Measurements from ENCODE around the gene LBX2. TPM values are rescaled to one million over a fixed set of nuclear protein-coding genes. Genes with fewer than 3 reads are reported as not detected.
A peak's percentile ranks its signal among the peaks of the same experiment; 100 is the strongest.

Gene LBX2
- 1 to 10 TPM in 1 of 4 donors, not detected in 3; 2.9 TPM for total RNA-seq

GRCh38 chr2:74499267-74499939 is at the start of gene LBX2:
Gene LBX2, minus strand, starts transcription at chr2:74499603. Its CDS starts 66 bp downstream, at chr2:74499537.
- peaks cover 0 to 15% of the 10 kb centered on the region in 2 donors for H3K4me1 ChIP-seq
- no peak within 1 kb of the TSS for H3K4me3 ChIP-seq
- no peaks in the 10 kb centered on the region for H3K36me3 ChIP-seq
- no peak for DNase-seq
- H3K9me3 ChIP-seq = no peaks in the 10 kb centered on the region
- intact Hi-C loops (cut with DNase I; ENCODE audit: low total_unique reads) = no loop called here
- TF ChIP-seq POLR2A (IDR thresholded peaks at IDR 0.05) (no peak), CTCF (IDR thresholded peaks at IDR 0.05) (no peak)
- no peak within 1 kb of the TSS for H3K27ac ChIP-seq
- peaks cover 4 to 28% of the 10 kb centered on the region in 2 donors for H3K27me3 ChIP-seq

- H3K4me1 ChIP-seq = peaks cover 0 to 7% of the 10 kb centered on the region in 2 donors
- intact Hi-C loops (cut with DNase I; ENCODE audit: low total_unique reads) = no loop called here
- no peaks in the 10 kb centered on the region for H3K9me3 ChIP-seq
- H3K36me3 ChIP-seq = no peaks in the 10 kb centered on the region
- H3K27ac ChIP-seq = peak overlapping the region; percentile 67 to 73
- no peak for DNase-seq
- H3K4me3 ChIP-seq = peak overlapping the region; percentile 27 to 37
- TF ChIP-seq CTCF (IDR thresholded peaks at IDR 0.05) = no peak
- TF ChIP-seq POLR2A (IDR thresholded peaks at IDR 0.05) = no peak
- H3K27me3 ChIP-seq = no peaks in the 10 kb centered on the region
Measured at GRCh38 chr2:74548285-74548899, 49.0 kb upstream of the LBX2 start.

- Histone ChIP-seq H3K4me1 (no peaks in the 10 kb centered on the region), H3K27ac (no peak overlapping the region), H3K9me3 (no peaks in the 10 kb centered on the region), H3K27me3 (no peaks in the 10 kb centered on the region), H3K36me3 (no peaks in the 10 kb centered on the region), H3K4me3 (no peak overlapping the region)
- intact Hi-C loops (cut with DNase I; ENCODE audit: low total_unique reads) = no loop called here
- no peak for TF ChIP-seq POLR2A (IDR thresholded peaks at IDR 0.05)
- DNase-seq = no peak
Measured at GRCh38 chr2:74546004-74546403, 46.6 kb upstream of the LBX2 start.

- Histone ChIP-seq H3K27me3 (no peaks in the 10 kb centered on the region), H3K4me1 (no peaks in the 10 kb centered on the region), H3K4me3 (no peak overlapping the region), H3K9me3 (no peaks in the 10 kb centered on the region), H3K27ac (no peak overlapping the region), H3K36me3 (no peaks in the 10 kb centered on the region)
- DNase-seq = no peak
- TF ChIP-seq POLR2A (IDR thresholded peaks at IDR 0.05) (no peak), CTCF (IDR thresholded peaks at IDR 0.05) (no peak)
- intact Hi-C loops (cut with DNase I; ENCODE audit: low total_unique reads) = no loop called here
Measured at GRCh38 chr2:74544634-74545033, 45.2 kb upstream of the LBX2 start.

GRCh38 chr2:74542978-74543377 is 43.6 kb upstream of the LBX2 start:
- no peaks in the 10 kb centered on the region for H3K27me3 ChIP-seq
- DNase-seq = no peak
- H3K4me3 ChIP-seq = no peak overlapping the region
- TF ChIP-seq POLR2A (IDR thresholded peaks at IDR 0.05) (no peak), CTCF (IDR thresholded peaks at IDR 0.05) (no peak)
- intact Hi-C loops (cut with DNase I; ENCODE audit: low total_unique reads) = no loop called here
- H3K9me3 ChIP-seq = no peaks in the 10 kb centered on the region
- no peaks in the 10 kb centered on the region for H3K4me1 ChIP-seq
- H3K36me3 ChIP-seq = no peaks in the 10 kb centered on the region
- H3K27ac ChIP-seq = no peak overlapping the region

Data from uterus (tissue), 4 donors.